Measurements from ENCODE around the gene TMEM44.

GRCh38 chr3:194571491-194572142 is 61.6 kb downstream of the TMEM44 start:
- TF ChIP-seq CTCF (IDR thresholded peaks at IDR 0.05 in 8 of 11, conservative IDR thresholded peaks at IDR 0.05 in 3 of 11) (no peak), POLR2A (IDR thresholded peaks at IDR 0.05) (no peak)
